ENCODE data around the gene RC3H1. TPM values are rescaled to one million over a fixed set of nuclear protein-coding genes. Genes with fewer than 3 reads are reported as not detected.
A peak's percentile ranks its signal among the peaks of the same experiment; 100 is the strongest.
"Not testable (repeated sequence)": the region's sequence is repeated elsewhere in the genome, so short reads cannot be mapped to it uniquely, and the experiment has no call there.

The RC3H1 gene, protein sequence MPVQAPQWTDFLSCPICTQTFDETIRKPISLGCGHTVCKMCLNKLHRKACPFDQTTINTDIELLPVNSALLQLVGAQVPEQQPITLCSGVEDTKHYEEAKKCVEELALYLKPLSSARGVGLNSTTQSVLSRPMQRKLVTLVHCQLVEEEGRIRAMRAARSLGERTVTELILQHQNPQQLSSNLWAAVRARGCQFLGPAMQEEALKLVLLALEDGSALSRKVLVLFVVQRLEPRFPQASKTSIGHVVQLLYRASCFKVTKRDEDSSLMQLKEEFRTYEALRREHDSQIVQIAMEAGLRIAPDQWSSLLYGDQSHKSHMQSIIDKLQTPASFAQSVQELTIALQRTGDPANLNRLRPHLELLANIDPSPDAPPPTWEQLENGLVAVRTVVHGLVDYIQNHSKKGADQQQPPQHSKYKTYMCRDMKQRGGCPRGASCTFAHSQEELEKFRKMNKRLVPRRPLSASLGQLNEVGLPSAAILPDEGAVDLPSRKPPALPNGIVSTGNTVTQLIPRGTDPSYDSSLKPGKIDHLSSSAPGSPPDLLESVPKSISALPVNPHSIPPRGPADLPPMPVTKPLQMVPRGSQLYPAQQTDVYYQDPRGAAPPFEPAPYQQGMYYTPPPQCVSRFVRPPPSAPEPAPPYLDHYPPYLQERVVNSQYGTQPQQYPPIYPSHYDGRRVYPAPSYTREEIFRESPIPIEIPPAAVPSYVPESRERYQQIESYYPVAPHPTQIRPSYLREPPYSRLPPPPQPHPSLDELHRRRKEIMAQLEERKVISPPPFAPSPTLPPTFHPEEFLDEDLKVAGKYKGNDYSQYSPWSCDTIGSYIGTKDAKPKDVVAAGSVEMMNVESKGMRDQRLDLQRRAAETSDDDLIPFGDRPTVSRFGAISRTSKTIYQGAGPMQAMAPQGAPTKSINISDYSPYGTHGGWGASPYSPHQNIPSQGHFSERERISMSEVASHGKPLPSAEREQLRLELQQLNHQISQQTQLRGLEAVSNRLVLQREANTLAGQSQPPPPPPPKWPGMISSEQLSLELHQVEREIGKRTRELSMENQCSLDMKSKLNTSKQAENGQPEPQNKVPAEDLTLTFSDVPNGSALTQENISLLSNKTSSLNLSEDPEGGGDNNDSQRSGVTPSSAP
- polyA plus RNA-seq (ENCODE audit: insufficient read length) = 18.8 TPM
- long read RNA-seq, donor 1 = 0 reads
- long read RNA-seq, donor 2 = 0 reads
- long read RNA-seq, donor 3 = 0 reads
- long read RNA-seq, donor 4 = 0 reads
- long read RNA-seq, donor 5 = 0 reads
- long read RNA-seq, donor 6 = 0 reads
- long read RNA-seq, donor 7 = 0 reads
- long read RNA-seq, donor 8, partial matches to known transcripts = 0 of 1 reads
- long read RNA-seq, donor 8, other reads (novel, unspliced or antisense) = 0 of 1 reads

GRCh38 chr1:174022080-174022975 is at the start of gene RC3H1:
Gene RC3H1 (minus strand): TSS chr1:174022357. CDS start chr1:173992985, 29,372 bp downstream.
- peak; percentile 93 for DNase-seq

DNA sequence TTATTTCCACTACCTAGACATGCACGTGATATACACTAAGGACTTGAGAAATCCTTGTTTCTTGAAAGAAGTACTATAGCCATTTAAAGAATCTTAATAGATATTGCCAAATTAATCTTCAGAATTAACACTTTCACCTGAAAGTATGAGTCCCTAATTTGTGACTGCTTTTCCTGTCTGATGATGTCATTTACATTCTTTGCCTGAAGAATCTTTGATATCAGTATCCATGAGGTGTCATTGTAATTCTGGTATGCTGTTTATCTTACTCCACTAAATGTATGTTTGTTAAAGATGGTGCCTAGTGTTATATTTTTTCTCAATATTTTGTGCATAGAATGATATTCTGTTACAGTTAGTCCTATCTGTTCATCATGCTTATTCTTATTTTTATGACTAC is 48.5 kb upstream of the RC3H1 start:
- no peak for DNase-seq

- no peak for DNase-seq
Measured at GRCh38 chr1:174068000-174068399, 45.8 kb upstream of the RC3H1 start.

DNA sequence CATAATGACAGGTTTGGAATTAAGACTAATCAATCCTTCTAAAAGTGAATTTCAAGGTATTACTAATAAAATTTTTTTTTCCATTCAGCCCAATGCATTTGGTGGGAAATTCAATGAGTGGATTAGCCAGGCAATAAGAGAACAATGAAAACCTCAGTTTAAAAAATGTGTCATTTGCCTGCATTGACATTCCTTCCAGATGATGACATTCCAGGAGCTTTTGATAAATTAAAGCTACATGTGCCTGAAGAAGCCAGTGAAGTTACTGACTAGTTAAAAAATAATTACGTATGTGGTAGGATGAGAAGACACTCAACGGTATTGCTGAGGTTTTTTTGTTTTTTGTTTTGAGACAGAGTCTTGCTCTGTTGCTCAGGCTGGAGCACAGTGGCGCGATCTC is 37.9 kb upstream of the RC3H1 start:
- no peak for DNase-seq

DNA sequence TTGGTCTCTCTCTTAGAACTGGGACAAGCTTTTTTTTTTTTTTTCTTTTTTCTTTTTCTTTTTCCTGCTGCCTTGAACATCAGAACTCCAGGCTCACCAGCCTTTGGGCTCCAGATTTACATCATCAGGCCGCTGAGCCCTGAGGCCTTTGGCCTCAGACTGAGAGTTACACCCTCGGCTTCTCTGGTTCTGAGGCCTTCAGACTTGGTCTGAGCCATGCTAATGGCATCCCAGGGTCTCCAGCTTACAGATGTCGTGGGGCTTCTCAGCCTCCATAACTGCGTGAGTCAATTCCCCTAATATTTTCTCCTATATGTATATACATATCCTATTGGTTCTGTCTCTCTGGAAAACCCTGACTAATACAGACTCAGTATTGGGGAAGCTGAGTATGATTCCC is 36.5 kb upstream of the RC3H1 start:
- DNase-seq = no peak

DNA sequence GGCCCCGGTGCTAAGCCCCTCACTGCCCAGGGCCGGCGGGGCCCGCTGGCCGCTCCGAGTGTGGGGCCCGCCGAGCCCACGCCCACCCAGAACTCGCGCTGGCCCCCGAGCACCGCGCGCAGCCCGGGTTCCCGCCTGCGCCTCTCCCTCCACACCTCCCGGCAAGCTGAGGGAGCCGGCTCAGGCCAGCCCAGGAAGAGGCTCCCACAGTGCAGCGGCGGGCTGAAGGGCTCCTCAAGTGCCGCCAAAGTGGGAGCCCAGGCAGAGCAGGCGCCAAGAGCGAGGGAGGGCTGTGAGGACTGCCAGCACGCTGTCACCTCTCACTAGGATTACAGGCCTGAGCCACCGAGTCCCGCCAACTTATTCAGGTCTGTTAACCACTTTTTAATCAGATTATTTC is 34.5 kb upstream of the RC3H1 start:
- DNase-seq = not testable (repeated sequence)

GRCh38 chr1:174055797-174056196 is 33.6 kb upstream of the RC3H1 start:
- DNase-seq = not testable (repeated sequence)

GRCh38 chr1:174053826-174054225 is 31.7 kb upstream of the RC3H1 start:
- DNase-seq = no peak

DNA sequence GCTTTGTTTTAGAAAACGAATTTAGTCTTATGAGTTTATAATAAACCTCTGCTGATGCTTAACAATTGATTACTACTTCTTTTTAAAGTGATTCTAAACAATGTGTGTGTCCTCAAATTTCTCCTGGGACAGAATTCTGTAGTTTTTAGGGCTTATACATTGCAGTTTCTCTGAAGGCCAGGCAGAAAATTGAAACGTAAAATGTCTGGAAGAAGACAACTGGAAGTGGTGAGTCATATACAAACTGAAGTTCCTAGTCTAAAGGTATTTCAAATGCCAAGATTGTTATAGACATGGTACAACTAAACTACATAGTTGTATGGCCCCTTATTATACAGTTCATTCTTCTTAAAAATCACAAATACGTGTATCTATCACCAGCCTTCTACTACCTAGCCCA is 30.5 kb upstream of the RC3H1 start:
- no peak for DNase-seq

- no peak for DNase-seq
Measured at GRCh38 chr1:174051956-174052355, 29.8 kb upstream of the RC3H1 start.

DNA sequence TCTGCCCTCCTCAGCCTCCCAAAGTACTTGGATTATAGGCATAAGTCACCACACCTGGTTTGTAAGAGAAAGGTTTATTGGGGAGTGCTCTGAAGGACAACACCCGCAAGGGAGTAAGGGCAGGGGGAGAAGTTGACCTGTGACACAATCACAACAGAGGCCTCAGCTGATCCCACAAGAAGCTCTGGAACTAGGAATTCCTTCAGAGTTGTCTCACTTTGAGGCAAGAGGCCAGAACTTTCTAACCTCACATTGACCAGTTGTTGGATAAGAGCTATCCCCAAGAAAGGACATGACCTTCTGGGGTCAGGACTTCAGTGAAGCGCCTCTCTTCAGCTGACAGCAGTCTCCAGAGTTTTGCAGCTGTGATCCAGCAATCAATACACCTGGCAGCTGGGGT is 27.4 kb upstream of the RC3H1 start:
- no peak for DNase-seq

DNA sequence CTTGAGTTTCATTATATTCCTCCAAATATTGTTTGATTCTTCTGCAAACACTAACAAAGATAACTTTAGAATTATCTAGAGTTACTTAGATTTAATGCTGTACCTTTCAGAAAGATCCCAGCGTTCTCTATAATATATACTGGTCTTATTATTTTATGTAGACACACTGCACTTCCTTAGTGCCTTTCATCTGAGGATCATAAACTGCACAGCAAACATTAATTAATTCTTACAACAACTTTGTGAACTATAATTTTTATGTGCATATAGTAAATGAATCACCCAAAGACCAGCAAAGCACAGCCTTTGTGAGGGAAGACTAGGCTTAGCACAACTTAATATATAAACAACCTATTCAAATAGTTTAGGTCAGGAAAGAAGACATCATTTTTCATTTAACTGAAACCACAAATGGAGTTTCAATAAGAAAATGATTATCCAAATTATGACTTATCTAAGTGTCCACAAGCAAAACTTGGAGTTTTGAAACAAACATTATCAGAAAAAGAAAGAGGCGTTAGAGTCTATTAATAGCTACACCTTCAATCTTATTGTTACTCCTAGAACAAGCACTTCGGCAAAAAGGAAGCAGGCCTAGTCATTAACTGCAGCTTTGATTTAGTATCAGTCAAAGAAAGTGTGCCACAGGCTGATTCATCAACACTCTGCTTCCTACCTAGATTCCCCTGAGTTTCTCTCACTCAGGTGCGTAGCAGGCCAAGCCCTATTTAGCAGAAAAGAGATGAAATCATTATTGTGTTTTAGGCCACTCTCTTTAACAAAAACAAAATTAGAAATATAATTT is 22.5 kb upstream of the RC3H1 start:
- no peak for DNase-seq

GRCh38 chr1:174042509-174042908 is 20.4 kb upstream of the RC3H1 start:
- not testable (repeated sequence) for DNase-seq

DNA sequence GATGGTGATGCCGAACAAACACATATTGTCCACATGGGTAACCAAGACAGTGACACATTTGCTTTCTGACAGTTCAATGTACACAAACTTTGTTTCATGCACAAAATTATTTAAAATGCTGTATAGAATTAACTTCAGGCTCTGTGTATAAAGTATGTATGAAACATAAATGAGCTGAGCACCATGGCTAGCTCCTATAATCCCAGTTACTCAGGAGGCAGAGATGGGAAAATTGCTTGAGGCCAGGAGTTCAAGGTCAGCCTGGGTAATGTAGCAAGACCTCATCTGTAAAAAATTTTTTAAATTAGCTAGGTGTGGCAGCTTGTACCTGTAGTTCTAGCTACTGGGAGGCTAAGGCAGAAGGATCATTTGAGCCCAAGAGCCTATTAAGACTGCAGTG is 19.2 kb upstream of the RC3H1 start:
- DNase-seq = no peak

DNA sequence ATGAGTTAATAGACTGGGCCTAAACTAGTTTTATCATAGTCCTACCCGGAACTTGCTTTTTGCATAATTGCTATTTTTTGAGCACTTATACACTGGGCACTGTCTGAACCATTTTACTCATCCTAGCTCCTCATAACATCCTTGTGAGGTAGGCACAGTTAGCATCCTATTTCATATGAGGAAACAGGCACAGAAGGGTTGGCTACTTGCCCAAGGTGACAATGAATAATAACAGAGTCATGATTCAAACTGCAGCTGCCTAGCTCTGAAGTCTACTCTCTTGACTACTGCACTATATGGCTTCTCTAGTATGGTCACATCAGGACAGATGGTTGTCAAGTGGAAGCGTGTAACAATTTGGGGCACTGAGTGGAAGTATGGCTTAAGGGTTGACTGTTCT is 18.2 kb upstream of the RC3H1 start:
- no peak for DNase-seq

- DNase-seq = no peak
Measured at GRCh38 chr1:174039027-174039426, 16.9 kb upstream of the RC3H1 start.

DNA sequence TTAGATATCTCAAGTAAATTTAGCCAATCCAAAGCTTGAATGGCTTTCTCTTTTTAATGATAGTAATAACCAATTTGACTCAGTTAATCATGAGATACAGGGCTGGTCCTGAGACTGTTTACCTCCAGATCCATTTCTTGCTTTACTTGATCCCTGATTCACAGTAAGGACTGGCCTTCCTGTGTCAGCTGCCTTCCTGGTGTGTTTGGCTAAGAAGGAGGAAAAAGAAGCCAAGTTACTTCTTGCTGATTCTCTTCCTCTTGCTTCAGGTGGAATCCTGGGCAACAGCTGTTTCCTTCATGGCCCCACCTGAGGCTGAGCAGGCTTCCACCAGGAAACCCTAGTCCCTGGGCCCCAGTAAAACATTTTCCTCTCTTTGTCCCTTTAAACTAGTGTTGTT is 14.6 kb upstream of the RC3H1 start:
- no peak for DNase-seq

DNA sequence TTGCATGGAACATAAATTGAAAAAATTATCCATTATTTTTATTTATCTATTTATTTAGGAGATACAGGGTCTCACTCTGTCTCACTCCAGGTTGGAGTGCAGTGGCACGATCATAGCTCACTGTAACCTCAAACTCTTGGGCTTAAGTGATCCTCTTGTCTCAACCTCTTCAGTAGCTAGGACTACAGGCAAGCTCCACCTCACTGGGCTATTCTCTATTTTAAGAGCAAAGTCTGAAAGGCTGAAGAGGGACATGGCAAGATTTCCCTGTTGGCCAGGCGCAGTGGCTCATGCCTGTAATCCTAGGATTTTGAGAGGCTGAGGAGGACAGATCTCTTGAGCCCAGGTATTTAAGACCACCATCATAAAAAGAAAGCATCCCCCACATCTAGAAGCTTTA is 14.0 kb upstream of the RC3H1 start:
- no peak for DNase-seq

DNA sequence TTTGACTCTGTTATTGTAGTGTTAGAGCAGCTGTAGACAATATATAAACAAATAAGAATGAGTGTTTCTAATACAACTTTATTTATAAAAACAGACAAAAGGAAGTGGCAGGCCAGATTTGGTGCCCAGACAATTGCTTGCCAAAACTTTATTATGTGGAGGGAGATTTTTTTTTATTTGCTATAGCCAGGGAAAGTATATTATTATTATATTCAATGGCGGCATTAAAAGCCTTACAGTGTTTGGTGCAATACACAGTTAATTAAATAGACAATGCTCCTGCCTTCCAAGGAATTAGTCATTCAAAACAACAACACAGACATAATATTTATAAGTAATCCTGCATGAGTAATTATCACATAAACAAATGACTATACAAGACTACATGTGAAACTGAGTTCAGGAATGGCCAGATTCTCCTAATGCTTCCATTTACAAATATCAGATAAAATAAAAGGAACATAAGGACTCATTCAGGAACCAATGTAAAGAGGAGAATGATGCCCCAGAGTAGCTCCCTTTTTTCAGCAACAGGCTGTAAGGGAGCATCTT is 10.6 kb upstream of the RC3H1 start:
- no peak for DNase-seq

DNA sequence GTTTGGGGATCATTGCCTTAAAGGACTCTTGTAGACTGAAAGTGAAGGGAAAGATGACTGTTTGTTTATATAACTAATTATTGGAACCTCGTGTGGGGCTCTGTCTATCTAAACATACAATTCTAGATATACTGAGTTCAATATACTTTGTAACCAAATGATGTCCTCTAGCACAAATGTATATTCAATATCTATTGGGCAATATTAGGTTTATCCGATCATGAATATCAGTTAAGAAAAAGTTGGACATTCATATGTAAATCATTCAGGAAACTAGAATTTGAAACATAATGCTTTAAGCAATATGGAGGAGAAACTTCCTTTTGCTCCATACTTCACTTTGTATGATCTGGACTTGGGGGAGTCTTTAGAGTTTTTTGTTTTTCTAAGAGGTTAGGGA is 8.9 kb upstream of the RC3H1 start:
- DNase-seq = no peak
